IMR-90 (cell line): ENCODE results near the gene RIOK1. TPM values are rescaled to one million over a fixed set of nuclear protein-coding genes. Genes with fewer than 3 reads are reported as not detected.

ENCODE experiments used
- CTCF ChIP-seq: conservative IDR thresholded peaks from 2 replicates; pipeline ENCODE4 v1.5.1; 2012; ENCODE audit warnings: mild to moderate bottlenecking, low read depth, low read length, improper control_type of control experiment
- FOS ChIP-seq: fragments of 150-350 bp; IDR thresholded peaks from 2 replicates; pipeline ENCODE4 v1.6.1; 2016; ENCODE audit warnings: low read depth, low read length
- MAFK ChIP-seq: IDR thresholded peaks from 2 replicates; pipeline ENCODE4 v1.6.1; 2012; ENCODE audit warnings: low read depth, low read length, improper control_type of control experiment
- NFE2L2 ChIP-seq: fragments of 150-350 bp; IDR thresholded peaks from 2 replicates; pipeline ENCODE4 v1.6.1; 2016; ENCODE audit warnings: low read depth, mild to moderate bottlenecking, low read length
- POLR2A ChIP-seq: IDR thresholded peaks from 2 replicates; pipeline ENCODE4 v1.6.1; 2012; ENCODE audit warnings: mild to moderate bottlenecking, low read depth, low read length
- RFX5 ChIP-seq: IDR thresholded peaks from 2 replicates; pipeline ENCODE4 v1.8.0; 2012; ENCODE audit warnings: low read depth, mild to moderate bottlenecking, low read length, moderate library complexity
- polyA plus RNA-seq, 3 experiments: library from polyadenylated mRNA; depleted of rRNA; stranded (reverse); fragments of >200 nt; gene quantifications; 2 replicates each; pipeline ENCODE4 v1.2.3, GENCODE V29; 2012; ENCODE audit warnings: low replicate concordance in 1 of 3
- total RNA-seq: library from RNA; depleted of rRNA; stranded (reverse); fragments of >200 nt; gene quantifications from 2 replicates; pipeline ENCODE4 v1.2.3, GENCODE V29; 2012

The RIOK1 gene
- total and polyA plus RNA-seq, 2 of the 4 experiments (the other 2 are of a cell fraction) = 17.0 to 17.8 TPM

- TF ChIP-seq CTCF (0 out of 2 replicates have a peak, but pooled peaks have one; percentile 1), NFE2L2 (no peak), RFX5 (no peak), FOS (no peak), MAFK (no peak), POLR2A (peak; percentile 78)
Measured at GRCh38 chr6:7389451-7390225, at the start of gene RIOK1, which contains the start of gene CAGE1 (continued).
